ENCODE data around the gene TYMP.

- TF ChIP-seq ZNF8 (CRISPR knock-in tag; IDR thresholded peaks at IDR 0.05) = no peak
- no peak for TF ChIP-seq ZNF565 (CRISPR knock-in tag; conservative IDR thresholded peaks at IDR 0.05; ENCODE audit: low read depth)
- no peak for TF ChIP-seq TCF4 (CRISPR knock-in tag; IDR thresholded peaks at IDR 0.05; ENCODE audit: borderline replicate concordance)
- TF ChIP-seq GLIS3 (CRISPR knock-in tag; IDR thresholded peaks at IDR 0.05) = no peak
These were observed 29.4 kb downstream of the TYMP start for GRCh38 chr22:50500452-50500851.
